Mesendoderm (in vitro differentiated cells): Measurements from ENCODE around the gene MAP2K3.
"Not testable (repeated sequence)": the region's sequence is repeated elsewhere in the genome, so short reads cannot be mapped to it uniquely, and the experiment has no call there.

Experiments used
- DNase-seq: peaks from one replicate; pipeline ENCODE4 v3.0.0; 2013
- H2AK5ac ChIP-seq: 2 replicates; pipeline ENCODE4 v1.6.1; 2013; ENCODE audit warnings: low read length, inconsistent platforms
- H2BK120ac ChIP-seq: 2 replicates; pipeline ENCODE4 v1.6.1; 2013; ENCODE audit warnings: low read depth, mild to moderate bottlenecking, low read length, moderate library complexity, mixed read lengths
- H2BK15ac ChIP-seq: replicated peaks from 2 replicates; pipeline ENCODE4 v1.6.1; 2013; ENCODE audit warnings: low read depth, mild to moderate bottlenecking, moderate library complexity
- H2BK5ac ChIP-seq: 2 replicates; pipeline ENCODE4 v1.6.1; 2013; ENCODE audit warnings: low read length, inconsistent platforms
- H3K18ac ChIP-seq: 2 replicates; pipeline ENCODE4 v1.6.1; 2013; ENCODE audit warnings: mild to moderate bottlenecking, low read length, mixed read lengths
- H3K23ac ChIP-seq: one replicate; pipeline ENCODE4 v1.6.1; 2013; ENCODE audit warnings: low read length
- H3K27ac ChIP-seq: 2 replicates; pipeline ENCODE4 v1.5.1; 2013; ENCODE audit warnings: low read depth, mild to moderate bottlenecking, inconsistent platforms, low read length, moderate library complexity
- H3K27me3 ChIP-seq: 2 replicates; pipeline ENCODE4 v1.6.1; 2013; ENCODE audit warnings: low read length, control low read depth, mild to moderate bottlenecking, inconsistent platforms; ENCODE audit not compliant: insufficient read depth, poor library complexity
- H3K36me3 ChIP-seq: 2 replicates; pipeline ENCODE4 v1.6.1; 2013; ENCODE audit warnings: low read length, inconsistent platforms; ENCODE audit not compliant: control insufficient read depth, insufficient read depth
- H3K4ac ChIP-seq: one replicate; pipeline ENCODE4 v1.6.1; 2013; ENCODE audit warnings: low read depth, mild to moderate bottlenecking, low read length, moderate library complexity
- H3K4me1 ChIP-seq: 2 replicates; pipeline ENCODE4 v1.6.1; 2013; ENCODE audit warnings: low read depth, low read length, inconsistent platforms; ENCODE audit not compliant: control insufficient read depth
- H3K4me2 ChIP-seq: 2 replicates; pipeline ENCODE4 v1.6.1; 2013; ENCODE audit warnings: low read length
- H3K4me3 ChIP-seq: 2 replicates; pipeline ENCODE4 v1.5.1; 2013; ENCODE audit warnings: mild to moderate bottlenecking, low read length
- H3K56ac ChIP-seq: one replicate; pipeline ENCODE4 v1.6.1; 2013; ENCODE audit warnings: low read length
- H3K79me1 ChIP-seq: 2 replicates; pipeline ENCODE4 v1.6.1; 2013; ENCODE audit warnings: low read length, inconsistent platforms
- H3K79me2 ChIP-seq: 2 replicates; pipeline ENCODE4 v1.6.1; 2013; ENCODE audit warnings: mild to moderate bottlenecking, low read length; ENCODE audit not compliant: control insufficient read depth, insufficient read depth
- H3K9ac ChIP-seq: 2 replicates; pipeline ENCODE4 v1.6.1; 2013; ENCODE audit warnings: low read length, inconsistent platforms
- H4K5ac ChIP-seq: one replicate; pipeline ENCODE4 v1.6.1; 2013; ENCODE audit warnings: low read length
- H4K8ac ChIP-seq: one replicate; pipeline ENCODE4 v1.6.1; 2013; ENCODE audit warnings: low read depth, mild to moderate bottlenecking, control low read depth, low read length, moderate library complexity
- WGBS: extraction: QIAGEN DNeasy Blood & Tissue Kit; methylation state at CpG from one replicate; pipeline ENCODE4 v1.1.7; 2013; ENCODE audit warnings: low lambda C conversion rate, missing lambda C conversion rate; ENCODE audit not compliant: insufficient coverage; ENCODE audit errors: extremely low coverage; 5-methylcytosine and 5-hydroxymethylcytosine counted together

Gene MAP2K3

DNA sequence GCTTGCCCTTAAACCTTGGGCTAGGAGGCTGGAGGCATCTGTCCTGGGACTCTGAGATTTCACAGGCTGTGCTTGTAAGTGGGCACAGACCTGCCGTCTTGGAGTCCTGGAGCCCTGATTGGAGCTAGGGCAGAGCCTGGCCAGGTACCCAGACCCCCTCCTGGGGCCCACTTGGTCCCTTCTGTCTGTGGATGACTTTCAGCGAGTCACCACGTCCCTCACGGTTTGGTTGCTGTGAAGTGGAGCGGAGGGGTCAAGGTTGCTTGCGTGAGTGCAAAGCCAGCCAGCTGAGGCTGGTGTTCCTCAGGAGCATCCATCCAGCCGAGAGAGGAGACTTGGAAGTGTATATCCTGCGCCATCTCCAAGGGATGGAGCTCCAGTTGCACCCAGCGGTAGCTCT is 36.5 kb downstream of the MAP2K3 start:
- H3K56ac ChIP-seq, H4K8ac ChIP-seq, H3K36me3 ChIP-seq, H3K4me1 ChIP-seq, DNase-seq, H3K4me3 ChIP-seq, H2BK15ac ChIP-seq, H3K27ac ChIP-seq, H4K5ac ChIP-seq, H3K27me3 ChIP-seq, H3K18ac ChIP-seq, H3K9ac ChIP-seq, H2BK5ac ChIP-seq, H2BK120ac ChIP-seq, H3K79me1 ChIP-seq, H3K4ac ChIP-seq, H2AK5ac ChIP-seq, H3K23ac ChIP-seq, H3K79me2 ChIP-seq, H3K4me2 ChIP-seq: not testable (repeated sequence)
- no CpG with 5 or more reads among the region's 9 CpGs for WGBS

DNA sequence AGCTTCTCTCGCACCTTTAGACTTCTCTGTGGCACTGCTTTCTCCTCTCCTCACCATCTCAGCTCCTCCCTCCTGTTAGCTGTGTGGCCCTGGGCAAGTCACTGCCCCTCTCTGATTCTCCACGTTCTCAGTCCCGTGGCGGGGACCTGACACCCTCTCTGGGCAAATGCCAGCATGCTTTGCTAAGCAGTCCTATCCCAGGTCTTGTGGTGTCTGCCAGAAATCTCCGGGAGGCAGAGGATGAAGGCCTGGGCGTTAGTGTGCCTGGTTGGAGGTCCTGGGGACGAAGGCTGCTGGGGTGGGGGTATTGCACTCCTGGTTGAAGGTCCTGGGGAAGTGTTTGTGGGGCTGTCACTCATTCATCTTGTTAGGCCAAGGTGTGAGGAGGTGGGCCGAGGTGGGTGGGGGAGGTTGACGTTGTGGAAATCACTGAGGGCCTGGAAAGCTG is 37.3 kb downstream of the MAP2K3 start:
- H3K23ac ChIP-seq, H3K4me2 ChIP-seq, H3K4me1 ChIP-seq, H3K4me3 ChIP-seq, H2BK5ac ChIP-seq, H3K79me2 ChIP-seq, H2BK120ac ChIP-seq, H3K18ac ChIP-seq, H4K8ac ChIP-seq, DNase-seq, H3K56ac ChIP-seq, H3K9ac ChIP-seq, H3K36me3 ChIP-seq, H3K4ac ChIP-seq, H3K27me3 ChIP-seq, H4K5ac ChIP-seq, H2BK15ac ChIP-seq, H3K27ac ChIP-seq, H2AK5ac ChIP-seq, H3K79me1 ChIP-seq: not testable (repeated sequence)
- no CpG with 5 or more reads among the region's 9 CpGs for WGBS

DNA sequence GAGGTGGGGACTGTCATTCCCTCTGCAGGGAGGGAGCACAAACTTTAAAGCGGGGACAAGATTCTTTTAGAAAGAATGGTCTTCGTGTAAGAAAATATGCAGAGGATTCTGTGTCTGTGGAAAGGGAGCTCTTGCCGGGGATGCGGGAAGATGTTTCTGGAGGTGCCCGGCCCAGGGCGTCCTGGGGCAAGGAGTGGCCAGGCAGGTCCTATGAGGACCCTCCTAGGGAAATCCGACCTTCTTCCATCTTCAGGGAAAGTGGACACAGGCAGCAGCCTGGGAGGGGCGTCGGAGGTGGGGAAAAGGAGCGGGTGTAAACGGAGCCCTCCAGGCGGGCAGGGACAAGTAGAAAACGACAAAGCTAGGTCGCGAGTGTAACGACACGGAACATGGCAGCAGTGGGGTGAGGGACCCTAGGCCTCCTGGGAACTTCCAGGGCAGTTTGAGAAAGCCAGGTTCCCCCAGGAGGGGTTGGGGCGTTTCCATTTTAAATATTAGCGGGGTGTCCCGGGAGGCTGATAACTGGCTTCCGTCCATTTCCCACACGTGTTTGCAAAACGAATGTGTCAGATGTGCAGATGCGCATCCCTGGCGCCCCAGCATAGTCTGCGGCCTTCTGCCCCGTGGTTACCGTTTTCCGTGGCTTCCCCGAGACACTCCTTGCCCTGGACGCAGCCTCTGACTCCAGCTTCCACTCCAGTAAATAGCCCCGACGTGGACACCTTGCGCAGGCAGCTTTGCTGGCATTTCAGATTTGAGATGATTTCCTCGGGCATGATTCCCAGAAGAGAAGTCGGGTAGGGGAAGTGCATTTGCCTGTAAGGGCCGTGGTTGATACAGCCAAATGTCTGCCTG is 39.0 kb downstream of the MAP2K3 start:
- no CpG with 5 or more reads among the region's 37 CpGs for WGBS

DNA sequence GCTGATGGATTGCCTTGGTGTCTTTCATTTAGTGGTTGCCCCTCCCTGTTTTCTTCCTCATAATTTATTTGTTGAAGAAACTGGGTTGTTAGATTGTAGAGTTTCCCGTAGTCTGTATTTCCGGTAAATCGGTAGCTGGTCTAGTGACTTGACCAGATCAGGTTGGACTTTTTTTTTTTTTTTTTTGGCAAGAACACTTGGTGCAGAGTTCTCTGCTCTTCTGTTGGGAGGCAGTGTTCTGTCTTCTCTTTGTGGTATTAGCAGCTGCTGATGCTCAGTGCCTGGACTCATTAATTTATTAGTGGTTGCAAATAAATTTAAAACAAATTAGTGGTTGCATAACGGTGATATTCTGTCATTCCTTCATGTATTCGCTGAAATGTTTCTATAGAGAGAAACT is 40.2 kb downstream of the MAP2K3 start:
- not testable (repeated sequence) for H3K27me3 ChIP-seq, H2BK5ac ChIP-seq, H3K79me2 ChIP-seq, H3K4ac ChIP-seq, H3K18ac ChIP-seq, H2BK120ac ChIP-seq, H3K27ac ChIP-seq, H2BK15ac ChIP-seq, H3K9ac ChIP-seq, DNase-seq, H4K8ac ChIP-seq, H3K4me3 ChIP-seq, H3K79me1 ChIP-seq, H3K4me1 ChIP-seq, H2AK5ac ChIP-seq, H3K23ac ChIP-seq, H3K36me3 ChIP-seq, H4K5ac ChIP-seq, H3K4me2 ChIP-seq, H3K56ac ChIP-seq
- WGBS, result no CpG with 5 or more reads among the region's 5 CpGs

More for the DNA sequence above, 39.0 kb downstream of the MAP2K3 start:
- not testable (repeated sequence) for H4K5ac ChIP-seq, H2AK5ac ChIP-seq, H3K23ac ChIP-seq, H2BK120ac ChIP-seq, H4K8ac ChIP-seq, H3K4ac ChIP-seq, H3K79me2 ChIP-seq, H3K56ac ChIP-seq, H3K36me3 ChIP-seq, H3K4me3 ChIP-seq, H3K18ac ChIP-seq, H3K4me2 ChIP-seq, H2BK15ac ChIP-seq, H3K27me3 ChIP-seq, H3K4me1 ChIP-seq, H3K27ac ChIP-seq, H3K9ac ChIP-seq, H2BK5ac ChIP-seq, H3K79me1 ChIP-seq, DNase-seq

DNA sequence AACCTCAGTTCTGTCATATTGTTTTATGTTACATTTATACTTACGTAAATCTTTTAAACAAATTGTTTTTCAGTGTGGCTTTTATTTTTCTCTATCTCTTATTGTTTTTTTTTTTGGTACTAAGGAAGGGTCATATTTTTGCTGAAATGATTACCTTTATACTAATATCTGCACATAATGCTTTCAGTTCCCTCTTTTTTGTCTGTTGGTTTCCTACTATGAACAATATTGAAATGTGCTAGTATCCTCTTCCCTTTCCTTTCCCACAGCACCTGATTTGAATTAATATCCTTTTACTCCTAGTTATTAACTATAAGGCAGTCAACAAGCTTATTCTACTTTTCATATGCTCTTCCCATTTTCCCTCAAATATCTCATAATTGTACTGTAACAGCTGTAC is 43.4 kb downstream of the MAP2K3 start:
- H3K18ac ChIP-seq, DNase-seq, H3K36me3 ChIP-seq, H3K56ac ChIP-seq, H3K79me1 ChIP-seq, H3K4me1 ChIP-seq, H2BK5ac ChIP-seq, H3K23ac ChIP-seq, H3K27ac ChIP-seq, H2BK120ac ChIP-seq, H2AK5ac ChIP-seq, H3K4ac ChIP-seq, H3K4me3 ChIP-seq, H4K8ac ChIP-seq, H3K79me2 ChIP-seq, H3K27me3 ChIP-seq, H2BK15ac ChIP-seq, H3K4me2 ChIP-seq, H3K9ac ChIP-seq, H4K5ac ChIP-seq: not testable (repeated sequence)
- no CpG with 5 or more reads among the region's 1 CpG for WGBS

DNA sequence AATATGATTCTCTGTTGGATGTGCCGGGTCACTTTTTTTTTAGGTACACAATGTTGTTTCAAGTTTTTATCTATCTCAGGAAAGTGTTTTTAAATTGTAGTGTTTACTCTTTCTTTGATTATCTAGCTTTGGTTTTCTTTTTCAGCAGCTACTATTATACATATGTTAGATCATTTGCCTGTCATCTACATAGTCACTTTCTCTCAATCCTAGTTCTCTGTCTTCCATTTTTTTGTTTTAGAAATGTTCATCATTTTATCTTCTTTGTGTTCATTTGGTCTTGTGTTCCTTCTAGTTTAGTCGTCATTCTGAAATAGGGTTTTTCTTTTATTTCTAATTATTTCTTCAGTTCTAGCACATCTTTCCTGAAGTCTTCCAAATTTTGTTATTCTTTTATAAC is 44.3 kb downstream of the MAP2K3 start:
- not testable (repeated sequence) for H3K36me3 ChIP-seq, H3K4me1 ChIP-seq, H2AK5ac ChIP-seq, H4K5ac ChIP-seq, H3K4me2 ChIP-seq, H2BK15ac ChIP-seq, H4K8ac ChIP-seq, H3K79me1 ChIP-seq, H2BK5ac ChIP-seq, H3K23ac ChIP-seq, H3K56ac ChIP-seq, H3K18ac ChIP-seq, H3K9ac ChIP-seq, H3K4ac ChIP-seq, H3K27me3 ChIP-seq, DNase-seq, H2BK120ac ChIP-seq, H3K4me3 ChIP-seq, H3K27ac ChIP-seq, H3K79me2 ChIP-seq
- no CpG with 5 or more reads among the region's 2 CpGs for WGBS
